Muscle of leg (tissue), 11 donors: ENCODE results near the gene YEATS4. TPM values are rescaled to one million over a fixed set of nuclear protein-coding genes. Genes with fewer than 3 reads are reported as not detected.

ENCODE experiments used
- DNase-seq: peaks from one replicate; pipeline ENCODE4 v3.0.0; 2013
- H3K27ac ChIP-seq: one replicate; pipeline ENCODE4 v1.5.1; 2013; ENCODE audit warnings: mild to moderate bottlenecking, low read length, control low read depth
- H3K27me3 ChIP-seq: one replicate; pipeline ENCODE4 v1.6.1; 2013; ENCODE audit warnings: low read length; ENCODE audit not compliant: control insufficient read depth, insufficient read depth
- H3K36me3 ChIP-seq: one replicate; pipeline ENCODE4 v1.6.1; 2013; ENCODE audit warnings: low read length; ENCODE audit not compliant: control insufficient read depth, insufficient read depth
- H3K4me1 ChIP-seq: one replicate; pipeline ENCODE4 v1.6.1; 2013; ENCODE audit warnings: low read length; ENCODE audit not compliant: control insufficient read depth, insufficient read depth
- H3K4me3 ChIP-seq: one replicate; pipeline ENCODE4 v1.5.1; 2013; ENCODE audit warnings: low read length, control low read depth
- H3K9me3 ChIP-seq: replicated peaks from 2 replicates; pipeline ENCODE4 v1.6.1; 2013; ENCODE audit warnings: low read depth, low read length; ENCODE audit not compliant: control insufficient read depth
- WGBS: methylation state at CpG from one replicate; pipeline ENCODE4 v1.1.5; 2013; ENCODE audit warnings: missing lambda C conversion rate; ENCODE audit not compliant: insufficient coverage; 5-methylcytosine and 5-hydroxymethylcytosine counted together
- polyA plus RNA-seq, 8 donors: library from polyadenylated mRNA; unstranded; fragments of 120-200 nt; gene quantifications; one replicate each; pipeline versions ENCODE4 v1.2.1 to v1.2.3, GENCODE V29; 2013; ENCODE audit warnings: inconsistent platforms in 1 of 8, low replicate concordance in 1 of 8; ENCODE audit not compliant: insufficient read length in 8 of 8, insufficient read depth in 1 of 8
- total RNA-seq: library from RNA; stranded (reverse); fragments of 120-200 nt; gene quantifications from one replicate; pipeline ENCODE4 v1.2.4, GENCODE V29; 2013

Gene YEATS4
- total and polyA plus RNA-seq, 9 donors: 11.4 to 16.1 (median 14.4) TPM

DNA sequence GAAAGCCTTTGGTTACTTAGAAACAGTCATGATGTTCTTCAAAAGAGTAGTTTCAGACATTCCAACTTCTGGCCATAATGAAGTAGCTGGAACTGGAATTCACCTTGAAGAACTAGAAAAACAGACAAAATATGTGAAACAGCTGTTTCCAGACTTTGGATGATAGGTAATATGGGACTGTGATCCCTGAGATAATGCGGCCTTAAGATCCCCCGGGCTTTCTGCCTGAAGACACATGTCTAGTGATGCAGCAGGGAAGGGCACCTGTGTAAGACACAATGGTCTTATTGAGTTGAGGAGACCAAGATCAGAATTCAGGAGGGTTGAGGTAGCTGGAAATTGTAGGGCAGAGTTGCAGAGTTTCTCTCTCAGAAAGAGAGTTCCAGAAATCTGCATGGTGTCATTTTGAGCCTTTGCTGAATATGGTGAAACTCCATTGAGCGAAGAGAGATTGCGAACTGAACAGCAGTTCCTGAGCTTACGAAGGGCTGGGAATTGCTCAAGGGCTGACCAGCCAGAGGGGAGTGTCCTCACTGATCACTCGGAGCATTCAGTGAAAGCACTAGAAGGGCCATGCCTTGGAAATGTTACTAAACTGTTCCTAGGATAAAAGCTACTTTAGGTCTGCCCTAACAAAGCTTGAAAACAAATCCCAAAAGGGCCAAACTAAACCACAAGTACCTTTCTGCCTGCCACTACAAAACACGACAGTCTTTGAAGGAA is 69.0 kb downstream of the YEATS4 start:
- no peak overlapping the region for H3K27ac ChIP-seq
- WGBS: 88% methylated on average over 6 of the region's 7 CpGs
- H3K4me1 ChIP-seq: peaks cover 9% of the 10 kb centered on the region
- H3K36me3 ChIP-seq: no peaks in the 10 kb centered on the region
- no peak overlapping the region for H3K4me3 ChIP-seq
- no peaks in the 10 kb centered on the region for H3K27me3 ChIP-seq
- no peak for DNase-seq
- H3K9me3 ChIP-seq: no peaks in the 10 kb centered on the region

DNA sequence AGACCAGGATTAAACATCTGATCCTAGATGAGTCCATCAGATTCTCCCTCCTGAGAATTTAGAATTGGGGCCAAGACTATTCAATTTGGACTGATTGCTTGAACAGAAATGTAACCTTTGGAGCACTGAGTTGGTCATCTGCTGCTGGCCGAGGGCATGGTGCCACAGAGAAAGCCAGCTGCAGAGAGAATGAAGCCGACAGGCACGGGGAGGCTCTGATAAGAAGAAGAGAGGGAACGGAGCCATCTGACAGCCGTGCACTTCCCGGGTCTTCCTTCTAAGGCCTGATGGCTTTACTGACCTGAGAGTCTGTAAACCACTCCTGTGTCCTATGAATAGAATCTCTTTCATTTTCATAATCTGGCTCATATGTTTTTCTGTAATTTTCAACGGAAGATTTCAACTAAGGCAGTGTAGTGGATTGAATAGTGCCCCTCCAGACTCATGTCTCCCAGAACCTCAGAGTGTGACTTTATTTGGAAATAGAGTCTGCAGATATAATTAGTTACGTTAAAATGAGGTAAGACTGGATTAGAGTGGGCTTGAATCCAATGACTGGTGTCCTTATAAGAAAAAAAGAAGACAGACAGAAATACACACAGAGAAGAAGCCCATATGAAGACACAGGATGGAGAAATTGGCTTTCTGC is 71.5 kb downstream of the YEATS4 start:
- Histone ChIP-seq H3K36me3 (no peaks in the 10 kb centered on the region), H3K9me3 (no peaks in the 10 kb centered on the region), H3K27me3 (no peaks in the 10 kb centered on the region), H3K4me3 (no peak overlapping the region), H3K27ac (peak overlapping the region; percentile 50), H3K4me1 (peaks cover 9% of the 10 kb centered on the region)
- DNase-seq: peak; percentile 22
- 73% methylated on average over 3 of the region's 8 CpGs for WGBS

DNA sequence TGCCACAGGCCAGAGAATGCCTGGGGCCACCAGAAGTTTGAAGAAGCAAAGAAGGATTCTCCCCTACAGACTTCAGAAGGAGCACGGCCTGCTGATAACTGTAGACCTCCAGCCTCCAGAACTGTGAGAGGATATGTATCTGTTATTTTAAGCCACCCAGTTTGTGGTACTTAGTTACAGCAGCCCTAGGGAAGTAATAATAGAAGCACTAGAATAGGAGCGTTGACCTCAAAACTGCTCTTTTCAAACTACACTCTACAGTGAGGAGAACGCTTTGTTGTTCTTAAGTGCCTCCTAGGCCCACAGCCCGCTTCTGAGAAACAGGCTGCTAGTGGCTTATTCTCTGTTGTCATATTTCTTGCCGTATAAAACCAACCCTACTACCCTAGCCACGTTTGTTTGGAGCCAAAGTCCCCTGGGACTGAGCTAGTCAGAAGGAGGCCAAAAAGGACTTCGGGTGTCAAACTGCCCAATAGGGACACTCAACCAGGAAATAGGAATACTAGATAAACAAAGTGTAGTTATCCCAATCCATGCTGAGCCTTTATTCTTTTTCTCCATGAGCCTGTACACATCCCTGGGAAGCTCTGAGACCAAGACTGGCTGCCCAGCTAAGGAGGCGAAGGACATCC is 72.2 kb downstream of the YEATS4 start:
- WGBS: 87% methylated on average over 2 of the region's 8 CpGs

DNA sequence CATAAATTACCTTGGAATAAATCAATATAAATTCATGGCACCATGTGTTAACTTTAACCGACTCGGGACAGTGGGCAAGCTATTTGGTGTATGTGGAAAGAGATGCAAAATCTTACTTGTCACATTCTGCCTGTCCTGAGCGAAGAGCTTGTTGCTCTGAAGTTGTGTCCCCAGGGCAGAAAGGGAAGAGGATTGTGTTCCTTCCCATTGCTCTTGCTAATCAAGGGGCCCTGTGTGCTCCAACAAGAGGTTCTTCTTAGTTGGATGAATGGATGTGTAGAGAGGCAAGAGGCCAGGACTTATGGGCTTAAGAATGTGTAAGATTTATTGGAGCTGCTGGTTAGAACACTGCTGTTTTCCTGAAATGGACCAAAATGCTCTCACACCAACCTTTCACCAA is 74.1 kb downstream of the YEATS4 start:
- H3K27me3 ChIP-seq: no peaks in the 10 kb centered on the region
- H3K4me1 ChIP-seq: peaks cover 9% of the 10 kb centered on the region
- H3K4me3 ChIP-seq: no peak overlapping the region
- WGBS: 80% methylated on average over 1 of the region's 3 CpGs
- H3K9me3 ChIP-seq: no peaks in the 10 kb centered on the region
- no peak overlapping the region for H3K27ac ChIP-seq
- no peaks in the 10 kb centered on the region for H3K36me3 ChIP-seq
- DNase-seq: no peak

More for the DNA sequence above, 72.2 kb downstream of the YEATS4 start:
- Histone ChIP-seq H3K27me3 (no peaks in the 10 kb centered on the region), H3K36me3 (no peaks in the 10 kb centered on the region), H3K27ac (peak overlapping the region; percentile 50), H3K9me3 (no peaks in the 10 kb centered on the region), H3K4me3 (no peak overlapping the region), H3K4me1 (peaks cover 9% of the 10 kb centered on the region)
- DNase-seq: no peak

DNA sequence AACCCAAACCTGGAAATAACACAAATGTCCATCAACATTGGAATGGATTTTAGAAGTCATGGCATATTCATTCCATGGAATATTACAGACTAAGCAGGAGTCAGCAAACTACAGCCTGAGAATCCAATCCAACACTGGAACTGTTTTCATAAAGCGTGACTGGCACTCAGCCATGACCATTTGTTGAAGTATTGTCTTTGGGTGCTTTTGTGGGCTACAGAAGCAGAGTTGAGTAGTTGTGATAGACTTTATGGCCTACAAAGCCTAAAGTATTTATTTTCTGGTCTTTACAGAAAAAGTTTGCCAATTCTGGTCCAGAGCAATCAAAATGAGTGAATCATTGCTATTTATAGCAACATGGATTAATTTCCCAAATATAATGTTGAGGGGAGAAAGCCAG is 76.1 kb downstream of the YEATS4 start:
- Histone ChIP-seq H3K27ac (no peak overlapping the region), H3K4me3 (no peak overlapping the region), H3K36me3 (no peaks in the 10 kb centered on the region), H3K4me1 (peaks cover 9% of the 10 kb centered on the region), H3K9me3 (no peaks in the 10 kb centered on the region), H3K27me3 (no peaks in the 10 kb centered on the region)
- WGBS: no CpG with 5 or more reads among the region's 1 CpG
- peak; percentile 20 for DNase-seq

DNA sequence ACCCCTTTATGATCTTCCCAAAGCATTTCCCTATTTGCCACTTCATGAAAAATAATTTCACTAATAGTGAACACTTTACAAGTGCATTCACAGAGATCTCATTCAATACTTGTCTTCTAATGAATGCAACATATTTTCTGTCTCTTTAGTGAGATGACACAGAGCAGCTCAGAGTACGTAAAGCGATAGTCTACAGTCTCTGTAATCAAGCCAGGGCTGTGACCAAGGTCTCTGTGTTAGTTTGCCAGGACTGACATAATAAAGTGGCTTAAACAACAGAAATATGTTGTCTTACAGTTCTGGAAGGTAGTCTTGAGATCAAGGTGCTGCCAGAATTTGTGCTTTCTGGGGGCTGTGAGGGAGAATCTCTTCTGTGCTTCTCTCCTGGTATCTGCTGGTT is 77.5 kb downstream of the YEATS4 start:
- WGBS: 42% methylated on average over 2 of the region's 2 CpGs
- no peaks in the 10 kb centered on the region for H3K27me3 ChIP-seq
- H3K36me3 ChIP-seq: no peaks in the 10 kb centered on the region
- no peaks in the 10 kb centered on the region for H3K9me3 ChIP-seq
- DNase-seq: no peak
- no peak overlapping the region for H3K27ac ChIP-seq
- no peak overlapping the region for H3K4me3 ChIP-seq
- no peaks in the 10 kb centered on the region for H3K4me1 ChIP-seq

DNA sequence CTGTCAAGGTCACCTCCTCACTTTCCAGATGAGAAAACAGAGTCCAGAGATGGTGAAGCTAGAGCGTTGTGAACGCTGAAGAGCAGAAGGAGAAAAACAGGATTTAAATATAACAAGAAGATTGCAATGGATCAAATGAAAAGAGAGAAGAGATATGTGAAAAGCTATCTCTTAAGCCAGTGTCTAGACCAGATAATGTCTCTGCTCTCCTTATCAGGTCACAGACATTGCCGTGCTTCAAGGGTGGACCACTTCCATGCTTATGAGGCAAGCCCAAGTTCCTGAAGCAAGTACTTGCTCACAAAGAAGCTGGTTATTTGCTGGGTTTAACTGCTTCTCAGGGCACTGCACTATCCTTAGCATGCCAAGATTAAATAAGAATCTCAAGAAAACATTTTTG is 79.0 kb downstream of the YEATS4 start:
- no peaks in the 10 kb centered on the region for H3K36me3 ChIP-seq
- H3K27ac ChIP-seq: no peak overlapping the region
- H3K4me1 ChIP-seq: no peaks in the 10 kb centered on the region
- no peak for DNase-seq
- no peak overlapping the region for H3K4me3 ChIP-seq
- H3K9me3 ChIP-seq: no peaks in the 10 kb centered on the region
- no peaks in the 10 kb centered on the region for H3K27me3 ChIP-seq
- 82% methylated on average over 2 of the region's 3 CpGs for WGBS

DNA sequence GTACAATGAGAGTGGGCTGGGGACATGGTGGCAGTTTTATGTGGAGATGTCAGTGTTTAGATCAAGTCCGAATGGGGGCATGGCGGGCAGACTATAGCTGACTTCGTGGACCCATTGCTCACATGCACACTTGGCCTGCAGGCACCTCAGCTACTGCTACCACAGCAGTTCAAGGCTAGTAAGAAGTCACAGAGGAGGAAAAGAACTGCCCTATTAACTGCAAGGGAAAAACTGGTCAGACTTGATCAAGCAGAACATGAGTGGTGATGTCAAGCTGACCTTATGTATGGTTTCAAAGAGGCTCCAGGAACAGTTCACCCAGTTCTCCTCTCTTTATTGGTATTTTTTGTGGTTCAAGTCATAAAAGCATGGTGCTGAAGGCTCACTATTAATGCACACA is 80.5 kb downstream of the YEATS4 start:
- no peaks in the 10 kb centered on the region for H3K4me1 ChIP-seq
- WGBS: 80% methylated on average over 1 of the region's 3 CpGs
- no peaks in the 10 kb centered on the region for H3K9me3 ChIP-seq
- H3K27ac ChIP-seq: no peak overlapping the region
- no peaks in the 10 kb centered on the region for H3K27me3 ChIP-seq
- no peak for DNase-seq
- no peaks in the 10 kb centered on the region for H3K36me3 ChIP-seq
- no peak overlapping the region for H3K4me3 ChIP-seq
